NCI-H2029 treated with DMSO at 0.1 percent for 48 hours (cell line): ENCODE measurements around the gene LSS.

ENCODE experiments used
- DNase-seq: peaks from one replicate; lab custom pipeline; 2025; lab: John Stamatoyannopoulos, UW

Gene LSS

DNA sequence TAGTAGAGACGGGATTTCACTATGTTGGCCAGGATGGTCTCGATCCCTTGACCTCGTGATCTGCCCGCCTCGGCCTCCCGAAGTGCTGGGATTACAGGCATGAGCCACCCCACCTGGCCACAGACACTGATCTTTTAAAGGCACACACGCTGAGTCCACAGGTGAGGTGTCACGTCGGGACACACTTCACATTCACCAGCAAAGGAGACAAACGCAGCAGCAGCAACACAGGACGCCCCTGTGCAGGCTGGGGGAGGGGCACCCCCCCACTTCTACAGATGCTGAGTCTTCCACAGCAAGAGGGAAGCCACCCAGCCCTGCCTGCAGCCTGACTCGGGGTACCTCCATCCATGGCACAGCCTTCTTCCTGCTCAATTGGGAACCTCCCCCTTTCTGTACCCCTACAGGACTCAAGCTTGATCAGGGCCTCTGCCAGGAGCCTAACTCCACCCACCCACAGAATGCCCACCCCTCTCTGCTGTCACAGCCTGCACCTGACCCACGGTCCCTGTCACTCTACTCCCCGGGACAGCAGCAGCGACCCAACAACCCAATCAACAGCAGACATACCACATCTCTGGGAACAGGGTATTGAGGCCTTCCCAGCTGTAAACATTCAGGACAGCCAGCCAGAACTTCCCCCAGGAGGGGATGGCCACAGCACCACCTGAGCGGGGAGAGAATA is 9.5 kb downstream of the LSS start:
- no peak for DNase-seq

DNA sequence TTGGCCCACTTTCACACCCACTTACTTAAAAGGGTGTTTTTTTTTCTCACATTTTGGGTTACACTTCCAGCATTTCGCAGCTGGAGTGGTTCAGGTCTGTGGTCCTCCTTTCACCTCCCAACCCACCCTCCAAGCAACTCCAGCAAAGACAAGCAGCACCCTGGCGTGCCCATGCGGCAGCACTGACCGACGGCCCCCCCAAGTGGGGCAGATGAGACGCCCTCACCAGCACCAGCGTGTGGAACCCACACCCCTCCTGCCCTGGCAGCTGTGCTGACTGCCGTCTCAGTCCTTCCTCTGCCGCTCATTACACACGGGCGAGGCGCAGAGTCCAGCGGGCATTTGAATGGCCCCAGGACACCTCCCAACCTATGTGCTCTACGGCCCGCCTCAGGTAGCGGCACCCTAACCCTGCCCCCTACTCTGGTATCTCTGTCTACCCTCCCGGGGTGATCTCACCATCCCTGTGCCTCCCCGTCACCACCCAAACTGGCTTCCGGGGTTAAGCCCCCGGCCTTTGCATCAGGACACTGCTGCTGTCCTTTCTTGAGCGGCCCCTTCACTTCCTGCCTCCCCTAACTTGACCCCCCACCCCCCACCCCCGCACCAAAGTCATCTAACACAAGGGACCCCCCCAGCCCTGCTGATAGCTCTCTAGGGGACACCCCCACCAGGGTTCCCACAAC is 10.9 kb downstream of the LSS start:
- no peak for DNase-seq

- no peak for DNase-seq
These were observed 12.3 kb downstream of the LSS start for GRCh38 chr21:46216132-46216747.

- DNase-seq: no peak
These were observed 13.0 kb downstream of the LSS start for GRCh38 chr21:46215436-46216131.

DNA sequence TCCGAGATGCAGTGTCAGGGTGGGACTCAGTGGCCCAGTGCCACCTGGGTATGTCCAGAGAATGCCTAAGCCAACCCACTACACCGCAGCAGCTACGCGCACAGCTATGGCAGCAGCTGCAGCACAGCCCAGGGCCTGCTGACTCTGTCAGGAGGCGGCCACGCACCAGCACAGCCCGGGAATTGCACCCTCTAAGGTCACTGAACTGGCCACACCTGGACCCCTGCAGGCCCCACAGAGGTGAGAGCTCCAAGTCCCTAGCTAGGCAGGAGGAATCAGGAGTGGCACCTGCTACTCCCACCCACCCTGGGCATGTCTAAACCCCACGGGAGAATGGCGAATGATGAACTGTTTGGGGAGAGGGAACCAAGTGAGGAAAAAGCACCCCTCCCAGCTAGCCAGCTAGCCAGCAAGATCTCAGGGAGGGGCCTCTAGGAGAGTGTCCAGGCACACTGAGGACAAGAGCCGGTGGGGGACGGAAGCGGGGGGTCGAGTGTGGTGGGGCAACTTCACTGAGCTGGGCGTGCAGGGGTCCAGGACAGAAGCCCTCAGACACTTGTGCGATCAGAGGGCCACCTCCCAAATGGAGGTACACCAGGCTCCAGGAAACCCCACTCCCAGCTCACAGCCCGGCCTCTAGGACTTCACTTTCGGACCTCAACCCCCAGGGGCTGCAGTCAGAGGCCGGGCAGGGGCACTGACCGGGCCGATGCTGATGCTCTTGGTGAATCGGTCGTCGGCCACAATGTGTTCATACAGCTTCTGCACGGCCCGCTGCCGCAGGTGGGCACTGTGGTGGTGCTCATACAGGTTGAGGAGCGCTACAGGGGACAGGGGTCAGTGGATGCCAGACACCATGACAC is 13.9 kb downstream of the LSS start:
- DNase-seq: no peak

DNA sequence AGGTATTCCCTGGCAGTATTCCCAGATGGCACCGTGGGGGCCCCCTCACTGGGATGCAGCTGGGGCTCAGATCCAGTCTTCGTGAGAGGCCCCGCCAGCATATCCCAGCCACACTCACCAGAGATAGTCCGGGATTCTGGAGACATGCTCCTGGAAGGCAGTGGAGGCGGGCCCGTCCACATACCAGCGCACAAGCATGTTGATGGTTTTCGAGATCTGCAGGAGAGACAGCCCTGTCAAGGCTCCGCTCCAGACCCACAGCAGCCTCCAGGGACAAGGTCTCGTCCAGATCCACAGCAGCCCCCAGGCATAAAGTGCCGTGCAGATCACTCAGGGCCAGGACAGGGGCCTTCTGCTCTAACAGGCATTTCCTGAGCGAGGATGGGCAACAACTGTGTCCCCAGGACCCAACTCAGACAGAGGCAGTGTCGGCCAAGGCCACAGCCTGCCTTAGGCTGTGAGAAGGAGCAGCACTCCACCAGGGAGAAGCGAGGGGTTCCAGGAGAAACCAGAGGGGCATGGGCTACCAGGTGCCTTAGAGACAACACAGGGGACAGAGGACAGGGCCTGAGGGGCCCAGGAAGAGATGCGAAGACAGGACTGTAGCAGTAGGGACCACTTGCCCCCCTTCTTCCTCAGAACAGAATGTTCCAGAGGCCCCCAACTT is 14.8 kb downstream of the LSS start:
- DNase-seq: no peak

DNA sequence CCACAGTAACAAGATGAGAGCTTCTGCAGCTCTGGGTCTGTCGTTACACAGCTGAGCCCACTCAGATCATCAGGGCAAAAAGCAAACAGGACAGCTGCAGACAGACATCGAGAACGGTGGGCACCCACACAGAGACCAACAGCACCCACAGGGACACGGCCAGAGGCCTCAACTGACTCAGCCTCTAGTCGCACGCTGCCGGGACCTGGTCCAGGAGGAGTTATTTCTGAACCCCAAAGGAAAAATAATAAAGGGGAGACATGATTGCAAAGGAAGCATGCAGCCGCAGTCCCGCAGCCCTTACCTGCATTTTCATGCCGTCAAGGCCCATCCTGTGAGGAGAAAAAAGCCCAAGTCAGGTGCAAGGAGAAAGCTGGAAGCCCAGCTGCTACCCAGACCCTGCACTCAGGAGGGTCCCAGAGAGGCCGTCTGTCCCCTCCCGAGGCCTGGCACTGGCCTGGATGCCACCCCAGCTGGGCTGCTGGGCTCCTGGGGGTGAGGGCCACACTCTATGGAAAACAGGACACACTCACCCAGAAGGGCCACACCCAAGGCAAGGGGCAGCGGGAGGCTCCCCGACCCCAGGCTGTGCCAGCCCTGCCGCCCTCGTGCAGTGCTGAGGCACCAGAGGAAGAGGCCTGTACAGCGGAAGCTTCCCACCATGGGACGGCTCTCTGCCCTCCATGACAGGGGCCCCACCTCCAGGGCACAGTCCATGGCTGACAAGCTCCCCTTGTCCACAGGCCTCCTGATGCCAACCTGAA is 15.7 kb downstream of the LSS start:
- no peak for DNase-seq

GRCh38 chr21:46211786-46212720 is 16.5 kb downstream of the LSS start:
- no peak for DNase-seq

- DNase-seq: no peak
These were observed 17.2 kb downstream of the LSS start for GRCh38 chr21:46211376-46211775.

DNA sequence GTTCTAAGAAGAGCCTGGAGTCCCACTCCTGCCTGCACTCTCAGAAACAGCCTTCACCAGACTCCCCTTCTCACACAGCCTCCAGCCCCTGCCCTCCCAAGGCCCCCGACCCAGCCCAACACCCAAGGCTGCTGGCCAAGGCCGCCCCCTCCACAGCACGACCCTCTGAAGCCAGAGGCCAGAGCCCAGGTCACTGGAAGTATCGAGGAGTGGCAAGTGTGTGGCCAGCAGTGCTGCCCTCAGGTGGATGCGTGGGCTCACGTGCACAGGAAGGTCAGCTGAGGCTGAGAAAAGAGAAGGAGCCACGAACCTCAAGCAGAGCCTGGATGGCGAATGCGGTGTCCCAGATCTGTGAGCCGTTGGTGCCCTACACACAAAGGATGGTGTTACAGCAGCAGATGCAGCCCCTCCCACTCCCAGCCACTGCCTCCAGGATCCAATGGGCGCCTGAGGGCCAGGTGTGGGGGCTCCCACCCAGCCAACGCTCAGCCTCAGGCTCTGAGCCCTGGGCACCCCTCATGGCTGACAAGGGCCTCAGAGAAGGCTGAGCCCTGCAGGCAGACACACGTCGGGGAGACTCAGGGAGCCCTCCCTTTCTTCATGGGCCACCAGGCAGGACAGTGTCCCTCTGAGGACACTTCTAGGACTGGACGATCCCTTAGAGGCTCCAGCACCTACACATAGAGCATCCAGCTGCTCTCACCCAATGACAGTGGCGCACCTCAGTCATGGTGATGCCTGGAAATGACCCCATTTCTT is 18.0 kb downstream of the LSS start:
- DNase-seq: no peak

DNA sequence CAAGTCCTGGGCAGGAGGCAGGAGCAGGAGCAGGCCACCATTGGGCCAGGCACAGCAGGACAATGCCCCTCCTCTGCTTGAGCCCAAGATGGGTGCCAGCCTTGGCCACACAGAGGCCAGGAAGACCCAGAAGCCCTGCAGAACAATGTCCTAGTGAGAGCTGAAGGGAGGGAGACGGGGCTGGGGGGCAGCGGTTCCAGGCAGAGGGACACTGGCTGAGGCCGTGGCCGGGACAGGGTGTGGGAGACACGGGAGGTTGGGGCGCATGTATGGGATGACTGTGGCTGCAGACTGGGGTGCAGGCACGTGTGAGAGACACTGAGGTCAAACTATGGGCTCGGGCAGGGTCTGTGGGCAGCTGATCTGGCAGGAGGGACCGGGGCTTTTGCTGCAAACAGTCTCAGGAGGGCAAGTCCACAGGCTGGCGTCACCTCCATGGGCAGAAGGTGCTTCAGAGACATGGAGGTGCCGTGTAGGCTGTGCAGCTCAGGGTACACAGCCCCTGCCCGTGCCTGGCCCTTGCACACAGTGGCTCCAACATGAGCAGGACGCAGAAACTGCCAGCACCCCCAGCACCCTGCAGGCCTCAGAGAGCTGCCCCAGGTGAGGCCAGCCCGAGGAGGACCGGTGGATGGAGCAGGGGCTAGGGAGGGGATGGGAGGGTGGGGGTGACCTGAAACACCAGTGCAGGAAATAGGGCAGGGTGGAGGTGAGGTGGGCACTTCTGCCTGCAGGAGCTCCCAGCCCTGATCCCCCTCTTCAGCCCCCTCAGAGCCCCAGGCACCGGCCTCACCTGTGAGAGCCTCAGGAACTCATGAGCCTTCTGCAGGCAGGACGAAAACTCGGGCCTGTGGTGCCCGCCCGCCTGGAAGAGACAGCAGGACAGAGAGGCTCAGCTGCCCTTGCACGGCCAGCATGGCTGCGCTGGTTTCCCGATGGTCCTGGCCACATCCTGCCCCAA is 19.5 kb downstream of the LSS start:
- DNase-seq: no peak

DNA sequence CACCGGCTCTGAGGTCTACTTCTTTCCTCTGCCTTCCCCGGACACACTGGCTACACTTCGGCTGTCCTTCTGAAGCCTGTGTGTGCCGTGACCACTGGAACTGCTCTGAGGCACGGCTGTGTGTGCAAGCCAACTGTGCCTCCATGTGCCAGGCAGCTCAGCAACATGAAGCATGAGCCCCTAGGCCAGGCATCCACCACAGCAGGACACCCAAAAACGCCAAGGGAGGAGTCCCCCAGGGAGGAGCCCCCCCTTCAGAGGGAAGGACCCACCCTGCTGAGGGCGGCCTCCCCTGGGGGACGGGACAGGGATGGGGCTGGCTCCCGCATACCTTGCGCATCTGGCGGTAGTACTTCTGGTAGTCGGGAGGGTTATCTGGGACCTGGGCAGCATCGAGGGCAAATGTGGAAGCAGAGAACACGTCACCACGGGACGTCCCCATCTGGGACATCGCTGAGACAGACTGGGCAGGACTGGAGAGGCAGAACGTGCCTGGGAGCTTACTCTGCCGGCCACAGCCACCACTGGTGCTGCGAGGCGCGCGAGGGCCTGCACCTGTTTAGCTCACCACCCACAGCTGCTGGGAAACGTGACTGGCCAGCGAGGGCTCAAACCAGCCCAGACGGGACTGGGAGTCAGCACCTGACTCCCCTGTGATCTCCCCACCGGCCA is 20.5 kb downstream of the LSS start:
- DNase-seq: no peak

- no peak for DNase-seq
These were observed 21.3 kb downstream of the LSS start for GRCh38 chr21:46207006-46207919.

DNA sequence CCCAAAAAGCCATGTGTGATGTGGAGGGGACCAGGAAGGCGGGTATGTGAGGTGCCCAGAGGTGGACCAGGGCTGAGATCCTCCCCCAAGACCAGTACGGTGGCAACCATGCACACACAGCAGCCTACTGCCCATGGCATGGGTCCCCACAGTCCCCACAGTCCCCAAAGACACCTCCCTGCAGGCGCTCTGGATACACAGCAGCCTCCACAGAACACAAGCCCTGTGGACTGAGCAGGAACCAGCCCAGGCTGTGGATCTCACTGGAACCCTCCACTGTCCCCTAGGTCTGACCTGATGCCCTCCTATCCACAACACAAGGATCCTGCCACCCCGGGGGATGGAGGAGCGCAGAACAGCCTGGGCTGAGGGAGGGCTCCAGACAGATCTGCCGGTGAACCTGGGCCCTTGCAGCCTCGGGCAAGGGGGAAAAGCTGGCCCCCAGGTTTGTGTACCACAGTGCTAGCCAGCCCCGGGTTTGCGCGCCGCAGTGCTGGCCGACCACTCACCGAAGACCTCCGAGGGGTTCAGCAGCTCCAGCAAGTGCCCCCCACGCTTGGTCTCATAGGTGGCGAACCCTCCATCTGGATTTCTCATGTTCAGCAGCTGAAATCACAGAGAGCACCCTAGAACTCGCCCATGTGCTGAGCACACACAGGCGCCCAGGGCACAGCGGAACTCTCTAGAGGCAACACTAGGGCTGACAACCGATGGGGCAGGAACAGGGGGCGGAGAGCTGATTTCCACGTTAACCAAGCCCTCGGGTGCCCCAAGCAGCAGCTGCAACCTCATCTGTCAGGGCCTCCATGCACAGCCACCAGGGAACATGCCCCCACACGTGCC is 22.2 kb downstream of the LSS start:
- DNase-seq: no peak

DNA sequence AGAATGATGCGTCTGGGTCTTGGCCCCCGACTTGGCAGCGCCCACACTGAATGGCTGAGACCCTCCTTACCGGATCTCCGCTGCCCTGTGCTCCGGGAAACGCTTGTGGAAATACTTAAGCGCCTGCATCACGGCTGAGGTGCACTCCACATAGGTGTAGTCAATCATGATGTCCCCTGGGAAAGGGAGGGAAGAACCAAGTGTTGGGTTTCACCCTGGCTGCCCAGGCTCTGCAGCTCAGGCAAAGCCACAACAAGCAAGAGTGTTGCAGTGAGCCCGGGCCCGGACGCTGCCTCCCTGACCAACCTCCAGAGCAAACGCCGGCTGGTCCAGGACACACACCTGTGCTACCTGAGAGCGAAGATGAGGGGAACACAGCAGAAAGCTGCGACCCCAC is 22.8 kb downstream of the LSS start:
- no peak for DNase-seq
